Erythroblast (primary cell): ENCODE data around the gene ABCC9.

ENCODE experiments used
- GATA1 ChIP-seq: IDR thresholded peaks from 2 replicates; pipeline ENCODE4 v1.6.1; 2011; ENCODE audit warnings: low read depth, mild to moderate bottlenecking, control low read depth, low read length, moderate library complexity
- POLR2A ChIP-seq: IDR thresholded peaks from 2 replicates; pipeline ENCODE4 v1.6.1; 2011; ENCODE audit warnings: mild to moderate bottlenecking, low read length

GRCh38 chr12:21918456-21918855 lies 22.8 kb downstream of the ABCC9 start:
- TF ChIP-seq POLR2A, result no peak
- TF ChIP-seq GATA1, result no peak
